Adrenal gland (tissue), 12 donors: ENCODE results near the gene ZNF121. TPM values are rescaled to one million over a fixed set of nuclear protein-coding genes. Genes with fewer than 3 reads are reported as not detected.
"Not testable (repeated sequence)": the region's sequence is repeated elsewhere in the genome, so short reads cannot be mapped to it uniquely, and the experiment has no call there.

Experiments used
- DNase-seq, 7 donors: peaks; one replicate each; pipeline ENCODE4 v3.0.0-alpha.2; 2019 to 2020
- H3K27ac ChIP-seq, 5 donors: fragments of 200-600 bp; sonication (generic) in 4 of 5; 1 replicate in 3 of 5; 2 replicates in 2 of 5; pipeline versions ENCODE4 v1.5.1 to v1.8.0; 2016 to 2020; ENCODE audit warnings: mild to moderate bottlenecking in 1 of 5
- H3K27me3 ChIP-seq: fragments of 200-600 bp; 2 replicates; pipeline ENCODE4 v1.8.0; 2021
- H3K36me3 ChIP-seq, 2 donors: fragments of 200-600 bp; replicated peaks in 1 of 2; 1 replicate in 1 of 2; 2 replicates in 1 of 2; pipeline versions ENCODE4 v1.5.1 to v1.8.0; 2018 to 2022
- H3K4me1 ChIP-seq, 2 donors: fragments of 200-600 bp; replicated peaks in 1 of 2; 1 replicate in 1 of 2; 2 replicates in 1 of 2; pipeline versions ENCODE4 v1.5.1 to v1.8.0; 2018 to 2021
- H3K4me3 ChIP-seq, 4 donors: fragments of 200-600 bp; sonication (generic) in 3 of 4; one replicate each; pipeline ENCODE4 v1.5.1; 2016 to 2018
- H3K9me3 ChIP-seq, 3 donors: fragments of 200-600 bp; sonication (generic) in 1 of 3; replicated peaks in 1 of 3; 1 replicate in 2 of 3; 2 replicates in 1 of 3; pipeline versions ENCODE4 v1.5.1 to v1.8.0; 2016 to 2021
- CTCF ChIP-seq, 6 experiments: fragments of 450-650 bp in 4 of 6; fragments of 200-600 bp in 2 of 6; sonication (generic) in 1 of 6; IDR thresholded peaks; 1 replicate in 5 of 6; 2 replicates in 1 of 6; pipeline versions ENCODE4 v1.5.1 to v1.8.0; 2016 to 2021; ENCODE audit warnings: antibody characterized with exemption in 6 of 6, mild to moderate bottlenecking in 2 of 6, moderate library complexity in 1 of 6
- POLR2A ChIP-seq, 2 donors: fragments of 450-650 bp; IDR thresholded peaks; one replicate each; pipeline ENCODE4 v1.6.1; 2017; ENCODE audit warnings: antibody characterized with exemption in 2 of 2, mild to moderate bottlenecking in 2 of 2, moderate library complexity in 1 of 2
- WGBS, 4 donors: extraction: QIAGEN DNeasy Blood & Tissue Kit in 2 of 4; methylation state at CpG; one replicate each; pipeline versions ENCODE4 v1.1.5 to v1.1.7; 2013 to 2017; 5-methylcytosine and 5-hydroxymethylcytosine counted together
- intact Hi-C, 2 donors: fragments of 100-400 bp; cut with DNase I; formaldehyde crosslinking; loops; one replicate each; pipeline versions ENCODE4 v1.14.1 to v1.15.0; 2022 to 2023
- polyA plus RNA-seq, 3 donors: library from polyadenylated mRNA; stranded (reverse); fragments of 200-250 nt in 2 of 3; fragments of 350-450 nt in 1 of 3; fragmentation: Illumina TruSeq in 1 of 3; extraction: RNeasy Lipid Tissue Mini Kit (QIAGEN cat#74804) in 1 of 3; gene quantifications; one replicate each; pipeline ENCODE4 v1.2.3, GENCODE V29; 2013 to 2014
- total RNA-seq, 9 donors: library from RNA; depleted of rRNA in 4 of 9; stranded (reverse); fragments of >200 nt in 4 of 9; fragments of 120-200 nt in 1 of 9; fragmentation: NEBNext Ultra II Directional in 1 of 9; extraction: Animal tissue kit (Norgen Biotek cat#: 25700) in 1 of 9; gene quantifications; one replicate each; pipeline versions ENCODE4 v1.1.0 to v1.2.4, GENCODE V29; 2013 to 2023
- donor health status: healthy with polysubstance abuse.
- donor health status: Bipolar disorder and iron deficiency.
- donor health status: DM: yes; HTN: yes; CAD: no.
- donor health status: DM: no; HTN: no; CAD: no.
- donor health status: DM: no; HTN: no; CAD: no.
- donor health status: DM: yes; HTN: yes; CAD: no.

ZNF121 gene
- total and polyA plus RNA-seq, 12 donors: 4.7 to 35.6 (median 19.6) TPM

- intact Hi-C loops: no loop called here
- H3K27ac ChIP-seq: no peak overlapping the region
- no peak for DNase-seq
- peaks cover 0 to 39% of the 10 kb centered on the region in 2 donors for H3K36me3 ChIP-seq
- TF ChIP-seq CTCF (IDR thresholded peaks at IDR 0.05) (no peak), POLR2A (IDR thresholded peaks at IDR 0.05) (no peak)
- no peak overlapping the region for H3K4me3 ChIP-seq
- H3K9me3 ChIP-seq: peaks cover 0 to 57% (median 0%) of the 10 kb centered on the region in 3 donors
- WGBS, 4 donors: 90 to 94% (median 92%) methylated on average over 5 of the region's 5 CpGs
- no peaks in the 10 kb centered on the region for H3K4me1 ChIP-seq
- no peaks in the 10 kb centered on the region for H3K27me3 ChIP-seq
Measured at GRCh38 chr19:9608912-9609311, 24.6 kb upstream of the ZNF121 start.

DNA sequence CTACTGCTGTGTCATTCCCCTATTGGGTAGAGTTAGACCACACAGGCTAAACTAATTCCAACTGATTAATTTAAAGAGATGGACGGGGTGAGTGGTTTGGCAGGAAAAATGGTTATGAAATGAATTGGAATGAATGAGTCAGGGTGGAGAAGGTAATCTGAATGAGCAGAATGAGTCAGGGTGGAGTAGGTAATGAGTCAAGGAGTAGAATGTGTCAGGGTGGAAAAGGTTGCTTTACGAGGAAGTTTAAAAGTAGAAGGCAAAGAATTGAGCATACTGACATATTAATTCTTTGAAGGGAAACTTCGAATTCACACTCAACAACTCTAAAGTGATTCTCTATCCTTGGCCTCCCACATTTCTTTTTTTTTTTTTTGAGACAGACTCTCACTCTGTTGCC, 12.7 kb upstream of the ZNF121 start:
- Histone ChIP-seq H3K36me3 (no peaks in the 10 kb centered on the region), H3K4me3 (no peak overlapping the region), H3K4me1 (no peaks in the 10 kb centered on the region), H3K27ac (no peak overlapping the region), H3K27me3 (no peaks in the 10 kb centered on the region), H3K9me3 (peaks cover 0 to 7% (median 0%) of the 10 kb centered on the region in 3 donors)
- DNase-seq: no peak
- intact Hi-C loops: no loop called here
- TF ChIP-seq CTCF (IDR thresholded peaks at IDR 0.05) (no peak), POLR2A (IDR thresholded peaks at IDR 0.05) (no peak)
- 65 to 80% (median 73%) methylated on average over 3 of the region's 3 CpGs for WGBS, 4 donors

DNA sequence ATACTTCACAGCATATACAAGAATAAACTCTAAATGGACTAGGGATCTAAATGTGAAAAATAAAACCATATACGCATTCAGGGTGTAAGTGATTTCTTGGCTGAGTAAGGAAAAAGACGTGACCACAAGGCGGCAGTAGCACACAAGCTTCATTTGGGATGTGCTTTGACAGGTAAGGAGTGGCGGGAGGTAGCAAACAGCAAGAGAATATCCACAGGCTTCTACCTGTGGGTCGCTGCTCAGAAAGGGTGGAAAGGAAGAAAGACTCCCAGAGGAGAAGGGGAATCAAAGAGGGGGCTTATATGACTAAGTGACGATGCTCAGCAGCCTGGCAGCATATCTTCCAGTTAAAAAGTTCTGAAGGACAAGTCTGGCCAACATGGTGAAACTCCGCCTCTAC, 2.5 kb upstream of the ZNF121 start:
- no peaks in the 10 kb centered on the region for H3K36me3 ChIP-seq
- TF ChIP-seq POLR2A (IDR thresholded peaks at IDR 0.05) (no peak), CTCF (IDR thresholded peaks at IDR 0.05) (peak; percentile 35 to 57 (median 54))
- H3K27ac ChIP-seq: no peak overlapping the region
- peak; percentile 29 to 82 (median 56) for DNase-seq
- no peaks in the 10 kb centered on the region for H3K9me3 ChIP-seq
- peaks cover 0 to 14% of the 10 kb centered on the region in 2 donors for H3K4me1 ChIP-seq
- H3K27me3 ChIP-seq: no peaks in the 10 kb centered on the region
- no peak overlapping the region for H3K4me3 ChIP-seq
- intact Hi-C loops: no loop called here
- WGBS, 4 donors: 13 to 16% (median 15%) methylated on average over 7 of the region's 7 CpGs

- H3K27ac ChIP-seq, H3K27me3 ChIP-seq, intact Hi-C loops, H3K4me3 ChIP-seq, DNase-seq, H3K36me3 ChIP-seq: not testable (repeated sequence)
- Histone ChIP-seq H3K9me3 (peaks cover 0 to 22% (median 0%) of the 10 kb centered on the region in 3 donors), H3K4me1 (peaks cover 0 to 14% of the 10 kb centered on the region in 2 donors)
- 91 to 94% (median 92%) methylated on average over 13 of the region's 13 CpGs for WGBS, 4 donors
Measured at GRCh38 chr19:9582081-9582725, 2.1 kb downstream of the ZNF121 start.

- TF ChIP-seq CTCF (IDR thresholded peaks at IDR 0.05) (no peak), POLR2A (IDR thresholded peaks at IDR 0.05) (no peak)
- intact Hi-C loops: no loop called here
- Histone ChIP-seq H3K4me1 (peaks cover 0 to 14% of the 10 kb centered on the region in 2 donors), H3K27ac (no peak overlapping the region), H3K4me3 (no peak overlapping the region), H3K9me3 (peaks cover 0 to 30% (median 0%) of the 10 kb centered on the region in 3 donors), H3K27me3 (no peaks in the 10 kb centered on the region), H3K36me3 (no peaks in the 10 kb centered on the region)
- WGBS, 4 donors: 88 to 92% (median 89%) methylated on average over 5 of the region's 5 CpGs
- DNase-seq: no peak
Measured at GRCh38 chr19:9580728-9581127, 3.6 kb downstream of the ZNF121 start.
